Mucosa of stomach (tissue), 1 donor: ENCODE results near the gene RPL10.
"Not testable (repeated sequence)": the region's sequence is repeated elsewhere in the genome, so short reads cannot be mapped to it uniquely, and the experiment has no call there.

Source experiments
- H3K27me3 ChIP-seq: one replicate; pipeline ENCODE4 v1.7.0; 2013; ENCODE audit warnings: mild to moderate bottlenecking, low read length; ENCODE audit not compliant: control insufficient read depth, insufficient read depth
- H3K36me3 ChIP-seq: one replicate; pipeline ENCODE4 v1.7.0; 2013; ENCODE audit warnings: low read length; ENCODE audit not compliant: control insufficient read depth, insufficient read depth
- H3K4me1 ChIP-seq: one replicate; pipeline ENCODE4 v1.7.0; 2013; ENCODE audit warnings: mild to moderate bottlenecking, low read length; ENCODE audit not compliant: control insufficient read depth, insufficient read depth
- H3K4me3 ChIP-seq: one replicate; pipeline ENCODE4 v1.7.0; 2013; ENCODE audit warnings: low read length
- H3K9ac ChIP-seq: one replicate; pipeline ENCODE4 v1.7.0; 2013; ENCODE audit warnings: mild to moderate bottlenecking, low read length, moderate library complexity
- H3K9me3 ChIP-seq: one replicate; pipeline ENCODE4 v1.7.0; 2013; ENCODE audit warnings: mild to moderate bottlenecking, low read length, moderate library complexity; ENCODE audit not compliant: control insufficient read depth
- donor health status: Pancreatic carcinoma.

The RPL10 gene

DNA sequence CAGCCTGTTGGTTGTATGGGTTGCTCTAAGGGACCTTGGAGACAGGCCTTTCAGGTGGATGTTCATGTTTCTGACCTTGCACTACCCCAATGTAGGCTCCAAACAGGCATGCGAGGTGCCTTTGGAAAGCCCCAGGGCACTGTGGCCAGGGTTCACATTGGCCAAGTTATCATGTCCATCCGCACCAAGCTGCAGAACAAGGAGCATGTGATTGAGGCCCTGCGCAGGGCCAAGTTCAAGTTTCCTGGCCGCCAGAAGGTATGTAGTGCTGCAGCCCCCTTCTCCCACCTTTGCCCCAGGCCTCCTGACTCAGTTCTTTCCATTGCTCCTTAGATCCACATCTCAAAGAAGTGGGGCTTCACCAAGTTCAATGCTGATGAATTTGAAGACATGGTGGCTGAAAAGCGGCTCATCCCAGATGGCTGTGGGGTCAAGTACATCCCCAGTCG lies 2.2 kb downstream of the RPL10 start:
- H3K4me1 ChIP-seq, H3K27me3 ChIP-seq, H3K36me3 ChIP-seq, H3K4me3 ChIP-seq, H3K9me3 ChIP-seq: not testable (repeated sequence)
- H3K9ac ChIP-seq = peak overlapping the region; percentile 43

DNA sequence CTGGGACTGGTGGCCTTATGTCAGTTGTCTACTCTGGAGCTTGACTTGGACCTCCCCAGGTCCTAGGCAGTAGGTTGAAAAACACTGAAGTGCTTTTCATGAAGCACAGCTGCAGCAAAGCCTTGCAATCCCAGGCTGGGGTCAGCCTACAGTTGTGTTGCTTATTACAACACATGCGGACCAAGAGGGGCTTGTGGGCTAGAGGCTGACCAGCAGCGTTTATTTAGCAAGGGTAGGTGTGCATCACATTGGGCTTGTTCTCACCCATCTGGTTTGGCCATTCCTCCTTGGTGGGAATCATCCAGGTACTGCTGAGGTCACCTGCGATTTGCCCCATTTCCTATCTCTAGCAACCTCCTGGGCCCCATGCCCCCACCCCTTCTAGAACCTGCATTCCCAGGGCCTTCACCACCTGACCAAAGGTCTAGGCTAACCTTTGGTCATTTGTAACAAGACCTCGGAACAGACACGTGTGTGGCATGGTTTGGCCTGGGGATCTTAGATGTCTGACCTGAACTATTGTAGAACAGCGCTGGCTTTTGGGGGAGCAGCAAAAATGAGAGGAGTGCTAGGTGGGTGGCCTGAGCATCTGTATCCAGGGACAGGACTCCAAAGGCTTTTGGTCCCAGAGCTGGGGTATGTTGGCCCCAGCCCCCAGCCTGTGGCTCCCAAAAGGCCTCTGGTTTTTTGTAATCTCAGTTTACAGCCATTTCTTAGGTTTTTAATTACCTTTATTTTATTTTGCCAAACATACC lies 3.0 kb downstream of the RPL10 start:
- H3K27me3 ChIP-seq = no peaks in the 10 kb centered on the region

DNA sequence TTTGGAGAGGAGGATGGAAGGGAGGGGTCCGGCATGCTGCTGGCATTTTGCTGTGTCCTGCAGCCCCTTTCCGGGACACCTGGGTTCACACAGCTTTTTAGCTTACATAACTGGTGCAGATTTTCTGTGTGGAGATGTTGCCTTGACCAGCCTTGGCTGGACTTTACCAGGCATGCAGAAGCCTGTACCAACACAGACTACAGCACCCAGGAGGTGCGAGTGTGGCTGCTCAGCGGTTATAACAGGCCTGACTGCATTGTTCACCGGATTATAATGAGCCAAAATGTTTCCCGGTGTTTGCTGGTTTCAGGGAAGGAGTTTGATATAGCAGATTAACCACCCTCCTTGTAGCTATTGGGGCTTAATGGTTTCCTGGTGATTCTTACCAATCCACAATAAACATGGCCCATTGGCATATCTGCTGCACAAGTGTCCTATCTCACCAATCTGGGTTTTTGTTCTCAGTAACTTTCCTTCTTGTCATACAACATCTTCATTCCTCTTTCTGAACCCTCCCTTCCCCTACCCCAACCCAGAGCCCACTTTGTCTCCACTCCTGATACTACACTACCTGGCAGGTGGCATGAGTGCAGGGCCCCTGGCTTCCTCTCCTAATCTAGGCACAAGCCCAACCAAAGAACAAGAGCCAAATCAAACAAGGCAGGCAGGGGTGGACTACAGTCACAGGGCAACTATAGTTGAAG lies 3.9 kb downstream of the RPL10 start:
- Histone ChIP-seq H3K27me3 (no peaks in the 10 kb centered on the region), H3K4me1 (peaks cover 6% of the 10 kb centered on the region), H3K9ac (no peak overlapping the region), H3K4me3 (no peak overlapping the region), H3K36me3 (peaks cover 10% of the 10 kb centered on the region), H3K9me3 (no peaks in the 10 kb centered on the region)

More for the DNA sequence above, 3.0 kb downstream of the RPL10 start:
- Histone ChIP-seq H3K9me3 (no peaks in the 10 kb centered on the region), H3K9ac (no peak overlapping the region), H3K4me3 (no peak overlapping the region), H3K4me1 (peaks cover 6% of the 10 kb centered on the region), H3K36me3 (peaks cover 10% of the 10 kb centered on the region)

DNA sequence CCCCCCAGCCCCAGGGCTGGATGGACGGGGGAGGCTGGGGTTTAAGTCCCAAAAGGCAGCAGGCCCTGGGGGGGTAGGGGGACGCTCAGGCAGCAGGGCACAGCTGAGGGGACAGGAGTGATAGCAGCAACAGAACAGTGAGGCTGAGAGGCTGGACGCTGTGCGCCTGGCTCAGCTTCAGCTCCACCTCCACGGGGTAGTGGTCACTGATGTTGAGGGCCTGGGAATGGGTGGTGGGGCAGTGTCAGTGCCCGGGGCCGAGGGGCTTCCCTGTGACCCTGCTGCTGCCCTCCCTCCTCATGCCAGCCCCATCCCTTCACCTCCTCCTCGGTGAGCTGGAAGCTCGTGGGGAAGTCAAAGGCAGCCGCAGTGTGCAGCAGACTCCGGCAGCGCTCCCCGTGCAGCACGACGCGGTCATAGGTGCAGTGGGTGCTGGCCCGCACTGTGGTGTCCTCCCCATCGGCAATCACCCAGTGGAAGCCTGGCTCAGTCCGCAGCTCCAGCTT lies 4.5 kb downstream of the RPL10 start:
- H3K9ac ChIP-seq = no peak overlapping the region
- no peak overlapping the region for H3K4me3 ChIP-seq
- H3K9me3 ChIP-seq = no peaks in the 10 kb centered on the region
- H3K36me3 ChIP-seq = peaks cover 10% of the 10 kb centered on the region
- peaks cover 6% of the 10 kb centered on the region for H3K4me1 ChIP-seq
- H3K27me3 ChIP-seq = no peaks in the 10 kb centered on the region

DNA sequence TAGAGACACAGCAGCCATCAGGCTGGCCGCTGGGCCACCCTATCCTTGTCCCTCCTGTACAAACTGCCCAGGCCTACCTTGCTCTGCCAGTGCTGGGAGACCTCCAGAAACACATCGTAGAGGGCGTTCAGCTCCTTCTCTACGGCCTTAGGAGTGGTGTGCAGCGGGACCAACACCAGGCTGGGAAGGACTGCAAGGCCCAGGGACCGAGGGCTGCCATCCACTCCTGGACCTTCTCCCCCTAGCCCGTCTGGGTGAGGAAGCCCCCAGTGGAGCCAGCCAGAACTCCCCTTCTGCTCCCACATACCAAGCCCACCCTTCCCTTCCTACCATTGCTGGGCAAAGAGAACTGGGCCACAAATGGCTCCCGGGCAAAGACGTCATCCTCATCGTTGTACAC lies 5.0 kb downstream of the RPL10 start:
- Histone ChIP-seq H3K4me3 (no peak overlapping the region), H3K27me3 (no peaks in the 10 kb centered on the region), H3K4me1 (peaks cover 6% of the 10 kb centered on the region), H3K9ac (no peak overlapping the region), H3K9me3 (no peaks in the 10 kb centered on the region), H3K36me3 (peaks cover 10% of the 10 kb centered on the region)

DNA sequence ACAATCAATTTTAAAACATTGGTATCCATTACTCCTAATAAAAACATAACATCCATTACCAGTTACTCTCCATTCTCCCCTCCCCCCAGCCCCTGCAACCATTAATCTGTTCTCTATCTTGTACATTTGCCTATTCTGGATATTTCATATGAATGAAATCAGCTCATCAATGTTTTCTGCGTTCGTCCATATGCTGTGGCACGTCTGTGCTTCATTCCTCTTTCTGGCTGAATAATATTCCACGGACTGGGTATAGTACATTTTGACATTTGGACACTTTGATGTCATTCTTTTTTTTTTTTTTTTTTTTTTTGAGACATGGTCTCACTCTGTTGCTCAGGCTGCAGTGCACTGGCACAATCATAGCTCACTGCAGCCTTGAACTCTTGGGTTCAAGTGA lies 5.7 kb downstream of the RPL10 start:
- no peak overlapping the region for H3K4me3 ChIP-seq
- H3K9ac ChIP-seq = no peak overlapping the region
- H3K27me3 ChIP-seq = no peaks in the 10 kb centered on the region
- H3K4me1 ChIP-seq = peaks cover 6% of the 10 kb centered on the region
- H3K9me3 ChIP-seq = no peaks in the 10 kb centered on the region
- peaks cover 10% of the 10 kb centered on the region for H3K36me3 ChIP-seq

DNA sequence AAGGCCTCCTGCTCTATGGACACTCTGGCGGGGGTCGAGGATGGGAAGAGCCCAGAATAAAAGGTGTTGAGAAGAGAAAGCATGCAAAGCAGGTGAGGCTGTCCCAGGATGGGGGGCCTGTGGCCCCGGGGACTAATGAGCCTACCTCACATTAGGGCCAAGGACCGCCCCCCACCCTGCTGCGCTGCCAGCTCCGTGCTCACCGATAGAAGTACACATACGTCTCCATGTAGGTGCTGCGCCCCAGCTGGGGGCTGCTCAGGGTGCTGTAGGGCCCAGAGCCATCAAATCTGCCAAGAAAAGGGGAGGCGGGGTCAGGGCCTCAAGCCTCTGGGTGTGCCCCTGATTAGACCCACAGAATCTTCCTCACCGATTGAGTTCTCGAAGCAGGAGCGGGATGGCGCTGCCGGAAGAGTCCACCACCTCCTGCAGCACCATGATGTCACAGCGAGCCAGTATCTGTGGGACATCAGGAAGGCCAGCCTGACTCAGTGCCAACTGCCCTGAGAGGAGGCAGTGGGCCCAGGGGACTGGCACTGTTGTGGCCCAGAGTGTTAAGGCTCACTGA lies 6.5 kb downstream of the RPL10 start:
- peaks cover 10% of the 10 kb centered on the region for H3K4me1 ChIP-seq
- H3K36me3 ChIP-seq = peaks cover 4% of the 10 kb centered on the region
- no peaks in the 10 kb centered on the region for H3K27me3 ChIP-seq
- no peak overlapping the region for H3K4me3 ChIP-seq
- H3K9ac ChIP-seq = no peak overlapping the region
- H3K9me3 ChIP-seq = no peaks in the 10 kb centered on the region

DNA sequence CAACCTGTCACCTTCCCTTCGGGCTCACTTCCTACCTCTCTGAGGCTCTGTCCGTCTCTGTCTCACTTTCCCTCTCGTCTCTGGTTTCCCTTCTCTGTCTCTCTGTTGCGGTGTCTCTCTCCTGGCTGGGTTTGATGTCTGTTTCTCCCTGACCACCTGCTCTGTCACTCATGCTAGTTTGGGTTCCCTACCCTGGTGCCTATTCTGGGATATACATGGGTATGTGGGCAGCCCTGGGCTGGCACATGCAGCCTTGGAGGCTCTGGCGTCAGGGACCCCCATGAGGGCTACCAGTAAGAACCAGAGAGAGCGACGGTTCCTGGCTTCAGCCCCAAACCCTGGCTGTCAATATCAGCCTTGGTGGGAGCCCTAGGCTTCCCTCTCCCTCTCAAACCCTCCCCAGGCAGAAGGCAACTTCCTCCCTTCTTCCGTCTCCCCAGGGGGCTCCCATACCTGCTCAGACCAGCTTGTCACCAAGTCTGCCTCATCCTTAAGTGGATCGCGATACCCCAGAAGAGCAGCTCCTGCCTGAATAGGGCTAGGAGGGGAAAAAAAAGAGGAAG lies 10.6 kb downstream of the RPL10 start:
- Histone ChIP-seq H3K4me1 (peaks cover 17% of the 10 kb centered on the region), H3K36me3 (no peaks in the 10 kb centered on the region), H3K4me3 (peak overlapping the region; percentile 25), H3K9ac (peak overlapping the region; percentile 80), H3K27me3 (no peaks in the 10 kb centered on the region), H3K9me3 (no peaks in the 10 kb centered on the region)

DNA sequence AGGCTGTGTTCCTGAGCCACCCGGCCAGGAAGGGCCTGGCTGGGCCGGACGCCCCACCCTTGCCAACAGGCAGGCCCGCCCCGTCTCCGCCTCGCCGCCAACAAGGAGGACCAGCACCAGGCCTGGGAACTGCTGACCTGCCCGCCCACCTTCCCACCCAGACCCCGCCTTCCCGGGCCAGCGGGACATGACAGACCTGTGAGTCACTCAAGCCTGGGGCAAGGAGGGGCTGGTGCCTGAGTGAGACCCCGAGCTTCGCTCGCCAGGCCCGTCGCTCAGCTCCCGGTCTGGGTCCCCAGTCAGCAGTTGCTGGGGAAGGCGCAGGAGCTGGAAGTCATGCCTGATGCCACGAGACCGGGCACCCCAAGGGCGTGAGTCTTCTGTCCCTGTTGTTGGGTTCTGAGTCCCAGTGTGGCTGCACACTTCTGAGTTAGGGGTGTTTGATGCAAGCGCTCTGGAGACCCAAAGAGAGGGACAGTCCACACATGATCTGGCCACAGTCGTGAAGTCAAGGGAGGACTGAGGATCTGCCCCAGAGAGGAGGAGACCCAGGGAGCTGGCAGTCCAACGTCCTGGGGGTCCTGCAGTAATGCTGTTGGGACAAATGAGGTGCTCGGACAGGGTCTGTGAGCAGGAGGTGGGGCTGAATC lies 11.2 kb downstream of the RPL10 start, which contains the start of gene DNASE1L1:
Gene DNASE1L1 (minus strand): TSS at position 33 of the 650 bp plus-strand sequence. CDS start 3,686 bp downstream, outside the sequence.
- Histone ChIP-seq H3K36me3 (no peaks in the 10 kb centered on the region), H3K9me3 (no peaks in the 10 kb centered on the region), H3K9ac (peak within 1 kb of the TSS; percentile 80), H3K4me3 (peak within 1 kb of the TSS; percentile 25), H3K27me3 (no peaks in the 10 kb centered on the region), H3K4me1 (peaks cover 17% of the 10 kb centered on the region)

DNA sequence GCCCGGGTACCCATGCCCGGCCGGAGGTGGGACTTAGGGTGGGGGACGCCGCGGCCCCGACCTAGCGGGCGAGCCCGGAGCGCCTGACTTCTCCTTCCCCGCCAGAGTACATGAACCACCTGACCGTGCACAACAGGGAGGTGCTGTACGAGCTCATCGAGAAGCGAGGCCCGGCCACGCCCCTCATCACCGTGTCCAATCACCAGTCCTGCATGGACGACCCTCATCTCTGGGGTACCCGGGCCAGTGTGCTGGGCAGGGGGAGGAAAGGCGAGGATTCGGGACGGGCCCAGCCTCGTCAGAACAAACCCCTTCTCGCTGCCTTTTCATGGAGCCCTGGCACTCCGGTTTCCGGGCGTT lies 13.8 kb downstream of the RPL10 start:
- peaks cover 17% of the 10 kb centered on the region for H3K4me1 ChIP-seq
- H3K4me3 ChIP-seq = peak overlapping the region; percentile 18
- H3K27me3 ChIP-seq = no peaks in the 10 kb centered on the region
- no peaks in the 10 kb centered on the region for H3K9me3 ChIP-seq
- H3K36me3 ChIP-seq = no peaks in the 10 kb centered on the region
- H3K9ac ChIP-seq = peak overlapping the region; percentile 80

DNA sequence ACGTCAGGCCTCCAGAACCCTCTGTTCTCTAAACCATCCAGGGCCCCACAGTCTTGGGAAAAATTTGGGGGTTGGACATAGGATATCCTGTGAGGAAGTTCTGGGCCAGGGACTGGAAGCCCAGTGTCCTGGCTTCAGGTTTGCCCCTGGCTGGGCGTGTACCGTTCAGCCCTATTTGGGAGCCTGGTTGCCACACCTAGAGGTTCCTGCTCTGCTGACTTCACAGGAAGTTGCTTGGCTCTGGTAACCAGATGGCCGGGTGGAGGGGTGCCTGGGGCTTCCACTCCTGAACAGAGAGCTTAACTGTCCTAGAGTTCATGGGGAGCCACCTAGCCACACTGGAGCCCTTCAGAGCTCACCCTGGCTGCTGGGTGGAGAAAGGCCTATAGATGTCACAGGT lies 14.3 kb downstream of the RPL10 start:
- Histone ChIP-seq H3K27me3 (no peaks in the 10 kb centered on the region), H3K9ac (peak overlapping the region; percentile 80), H3K9me3 (no peaks in the 10 kb centered on the region), H3K36me3 (no peaks in the 10 kb centered on the region), H3K4me1 (peaks cover 17% of the 10 kb centered on the region), H3K4me3 (peak overlapping the region; percentile 18)
